ENCODE measurements around the gene IDI1. TPM values are rescaled to one million over a fixed set of nuclear protein-coding genes. Genes with fewer than 3 reads are reported as not detected.

The IDI1 gene
- total and polyA plus RNA-seq, 4 donors, result 78.8 to 264 (median 109) TPM

GRCh38 chr10:1050554-1050953 is 1.6 kb upstream of the IDI1 start:
- no peaks in the 10 kb centered on the region for H3K27me3 ChIP-seq (ENCODE audit: control insufficient read depth in 4 of 4, insufficient read depth in 4 of 4, low read length in 3 of 4)
- peaks cover 0 to 71% (median 45%) of the 10 kb centered on the region in 4 donors for H3K4me1 ChIP-seq (ENCODE audit: control insufficient read depth in 4 of 4, insufficient read depth in 4 of 4, low read length in 3 of 4)
- peak overlapping the region in 1 of 3 donors; percentile 81 for H3K4me3 ChIP-seq (ENCODE audit: low read depth in 1 of 3, low read length in 3 of 3)
- peak overlapping the region in 1 of 2 donors; percentile 97 for H3K9ac ChIP-seq (ENCODE audit: low read depth in 1 of 2, low read length in 2 of 2)
- no peaks in the 10 kb centered on the region for H3K9me3 ChIP-seq (ENCODE audit: control insufficient read depth in 4 of 4, low read length in 3 of 4)
- H3K27ac ChIP-seq (ENCODE audit: low read depth in 1 of 2, low read length in 2 of 2), result peak overlapping the region in 1 of 2 donors; percentile 96
- TF ChIP-seq YY1 (IDR thresholded peaks at IDR 0.05), result peak; percentile 34
- TF ChIP-seq GABPA (IDR thresholded peaks at IDR 0.05 in 1 of 2, conservative IDR thresholded peaks at IDR 0.05 in 1 of 2), result no peak
- DNase-seq (ENCODE audit: low spot score), result no peak
- WGBS, result 35% methylated on average over 4 of the region's 4 CpGs
- peaks cover 2 to 6% (median 2%) of the 10 kb centered on the region in 4 donors for H3K36me3 ChIP-seq (ENCODE audit: control insufficient read depth in 4 of 4, insufficient read depth in 3 of 4, low read depth in 1 of 4, low read length in 3 of 4)

DNA sequence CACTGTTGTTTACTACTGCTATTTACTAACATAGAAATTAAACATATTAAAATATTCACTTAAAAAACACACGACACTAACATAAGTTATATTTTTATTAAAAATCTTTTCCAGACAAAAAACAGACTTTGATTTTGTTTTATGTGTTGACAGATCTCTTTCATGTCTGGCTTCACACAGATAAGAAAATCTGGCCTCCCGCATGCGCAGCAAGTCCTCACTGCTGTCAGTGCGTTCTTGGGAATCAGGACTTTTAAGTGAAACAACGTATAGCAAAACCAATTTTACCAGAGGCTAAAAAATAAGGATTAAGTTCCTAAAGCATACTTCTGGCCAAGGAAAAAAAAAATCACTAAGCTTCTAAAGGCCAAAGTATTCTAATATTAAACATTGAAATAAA is 1.2 kb upstream of the IDI1 start:
- Histone ChIP-seq H3K27me3 (ENCODE audit: control insufficient read depth in 4 of 4, insufficient read depth in 4 of 4, low read length in 3 of 4) (no peaks in the 10 kb centered on the region), H3K27ac (ENCODE audit: low read depth in 1 of 2, low read length in 2 of 2) (peak overlapping the region; percentile 96 to 99), H3K4me1 (ENCODE audit: control insufficient read depth in 4 of 4, insufficient read depth in 4 of 4, low read length in 3 of 4) (peaks cover 0 to 67% (median 44%) of the 10 kb centered on the region in 4 donors), H3K4me3 (ENCODE audit: low read depth in 1 of 3, low read length in 3 of 3) (peak overlapping the region; percentile 73 to 90 (median 81)), H3K9me3 (ENCODE audit: control insufficient read depth in 4 of 4, low read length in 3 of 4) (no peaks in the 10 kb centered on the region), H3K36me3 (ENCODE audit: control insufficient read depth in 4 of 4, insufficient read depth in 3 of 4, low read depth in 1 of 4, low read length in 3 of 4) (peaks cover 2 to 6% (median 2%) of the 10 kb centered on the region in 4 donors), H3K9ac (ENCODE audit: low read depth in 1 of 2, low read length in 2 of 2) (peak overlapping the region; percentile 12 to 97)
- DNase-seq (ENCODE audit: low spot score), result no peak
- WGBS, result 11% methylated on average over 5 of the region's 5 CpGs
- TF ChIP-seq EGR1 (IDR thresholded peaks at IDR 0.05; ENCODE audit: low read depth in 2 of 2) (no peak), FOXA2 (IDR thresholded peaks at IDR 0.05) (no peak)

GRCh38 chr10:1049425-1049958 is 573 bp upstream of the IDI1 start:
- Histone ChIP-seq H3K4me1 (ENCODE audit: control insufficient read depth in 4 of 4, insufficient read depth in 4 of 4, low read length in 3 of 4) (peaks cover 0 to 67% (median 38%) of the 10 kb centered on the region in 4 donors), H3K9ac (ENCODE audit: low read depth in 1 of 2, low read length in 2 of 2) (peak overlapping the region; percentile 12 to 97), H3K9me3 (ENCODE audit: control insufficient read depth in 4 of 4, low read length in 3 of 4) (no peaks in the 10 kb centered on the region), H3K4me3 (ENCODE audit: low read depth in 1 of 3, low read length in 3 of 3) (peak overlapping the region; percentile 73 to 90 (median 81)), H3K36me3 (ENCODE audit: control insufficient read depth in 4 of 4, insufficient read depth in 3 of 4, low read depth in 1 of 4, low read length in 3 of 4) (peaks cover 2 to 6% (median 2%) of the 10 kb centered on the region in 4 donors), H3K27ac (ENCODE audit: low read depth in 1 of 2, low read length in 2 of 2) (peak overlapping the region; percentile 96 to 99), H3K27me3 (ENCODE audit: control insufficient read depth in 4 of 4, insufficient read depth in 4 of 4, low read length in 3 of 4) (no peaks in the 10 kb centered on the region)
- under 1% methylated on average over 34 of the region's 34 CpGs for WGBS
- TF ChIP-seq HNF4G (IDR thresholded peaks at IDR 0.05), result no peak
- TF ChIP-seq, protein P1, sequence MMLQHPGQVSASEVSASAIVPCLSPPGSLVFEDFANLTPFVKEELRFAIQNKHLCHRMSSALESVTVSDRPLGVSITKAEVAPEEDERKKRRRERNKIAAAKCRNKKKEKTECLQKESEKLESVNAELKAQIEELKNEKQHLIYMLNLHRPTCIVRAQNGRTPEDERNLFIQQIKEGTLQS (IDR thresholded peaks at IDR 0.05), result no peak
- no peak for TF ChIP-seq HNF4A (conservative IDR thresholded peaks at IDR 0.05)
- no peak for TF ChIP-seq NR2F2 (IDR thresholded peaks at IDR 0.05)
- TF ChIP-seq SP1 (IDR thresholded peaks at IDR 0.05), result no peak
- no peak for TF ChIP-seq RXRA (IDR thresholded peaks at IDR 0.05)
- TF ChIP-seq REST (IDR thresholded peaks at IDR 0.05), result no peak
- TF ChIP-seq RAD21 (IDR thresholded peaks at IDR 0.05), result no peak
- no peak for TF ChIP-seq JUND (IDR thresholded peaks at IDR 0.05)
- TF ChIP-seq GABPA (IDR thresholded peaks at IDR 0.05 in 1 of 2, conservative IDR thresholded peaks at IDR 0.05 in 1 of 2), result no peak
- TF ChIP-seq EGR1 (IDR thresholded peaks at IDR 0.05; ENCODE audit: low read depth in 2 of 2), result no peak
- TF ChIP-seq, protein P2, sequence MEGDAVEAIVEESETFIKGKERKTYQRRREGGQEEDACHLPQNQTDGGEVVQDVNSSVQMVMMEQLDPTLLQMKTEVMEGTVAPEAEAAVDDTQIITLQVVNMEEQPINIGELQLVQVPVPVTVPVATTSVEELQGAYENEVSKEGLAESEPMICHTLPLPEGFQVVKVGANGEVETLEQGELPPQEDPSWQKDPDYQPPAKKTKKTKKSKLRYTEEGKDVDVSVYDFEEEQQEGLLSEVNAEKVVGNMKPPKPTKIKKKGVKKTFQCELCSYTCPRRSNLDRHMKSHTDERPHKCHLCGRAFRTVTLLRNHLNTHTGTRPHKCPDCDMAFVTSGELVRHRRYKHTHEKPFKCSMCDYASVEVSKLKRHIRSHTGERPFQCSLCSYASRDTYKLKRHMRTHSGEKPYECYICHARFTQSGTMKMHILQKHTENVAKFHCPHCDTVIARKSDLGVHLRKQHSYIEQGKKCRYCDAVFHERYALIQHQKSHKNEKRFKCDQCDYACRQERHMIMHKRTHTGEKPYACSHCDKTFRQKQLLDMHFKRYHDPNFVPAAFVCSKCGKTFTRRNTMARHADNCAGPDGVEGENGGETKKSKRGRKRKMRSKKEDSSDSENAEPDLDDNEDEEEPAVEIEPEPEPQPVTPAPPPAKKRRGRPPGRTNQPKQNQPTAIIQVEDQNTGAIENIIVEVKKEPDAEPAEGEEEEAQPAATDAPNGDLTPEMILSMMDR (IDR thresholded peaks at IDR 0.05; ENCODE audit: low read depth, low read length, missing input control), result no peak
- TF ChIP-seq TAF1 (conservative IDR thresholded peaks at IDR 0.05), result no peak
- no peak for DNase-seq (ENCODE audit: low spot score)
